PC-9 (cell line): ENCODE measurements around the gene ATP2B3. TPM values are rescaled to one million over a fixed set of nuclear protein-coding genes. Genes with fewer than 3 reads are reported as not detected.

Source experiments
- BruUV-seq: library from RNA; stranded (reverse); fragments of 400-500 nt; replicated peaks from 2 replicates; lab custom pipeline; 2021; lab: Mats Ljungman, UMichigan
- CTCF ChIA-PET: fragments of 300-600 bp; sonication (Branson Sonifier 250); formaldehyde crosslinking; loops from one replicate; lab custom pipeline; 2022; ENCODE audit warnings: antibody characterized with exemption; lab: Charles Lee
- POLR2A ChIA-PET: fragments of 300-600 bp; sonication (Branson Sonifier 250); formaldehyde crosslinking; loops from one replicate; lab custom pipeline; 2022; ENCODE audit warnings: antibody characterized with exemption; ENCODE audit not compliant: unreplicated experiment; lab: Charles Lee
- DNase-seq, 2 experiments: peaks; one replicate each; pipeline versions ENCODE4 v3.0.0 to v3.0.0-alpha.2; 2015 to 2022; ENCODE audit warnings: mixed read lengths in 1 of 2
- H2AFZ ChIP-seq: fragments of 200-600 bp; sonication (generic); 2 replicates; pipeline ENCODE4 v1.8.1; 2017; ENCODE audit warnings: antibody characterized with exemption
- H3F3A ChIP-seq: fragments of 200-600 bp; sonication (generic); 2 replicates; pipeline ENCODE4 v1.8.1; 2017; ENCODE audit warnings: antibody characterized with exemption, mild to moderate bottlenecking, low read depth; ENCODE audit not compliant: insufficient read depth
- H3K27ac ChIP-seq: fragments of 200-600 bp; sonication (generic); 2 replicates; pipeline ENCODE4 v1.6.1; 2016; ENCODE audit warnings: mixed run types
- H3K27me3 ChIP-seq: fragments of 200-600 bp; sonication (generic); 2 replicates; pipeline ENCODE4 v1.6.1; 2016; ENCODE audit warnings: low read depth, mixed run types; ENCODE audit not compliant: insufficient read depth
- H3K36me3 ChIP-seq: fragments of 200-600 bp; sonication (generic); 2 replicates; pipeline ENCODE4 v1.6.1; 2016; ENCODE audit warnings: low read depth, mixed run types
- H3K4me1 ChIP-seq: fragments of 200-600 bp; sonication (generic); replicated peaks from 2 replicates; pipeline ENCODE4 v1.6.1; 2016; ENCODE audit warnings: mixed run types; ENCODE audit not compliant: insufficient read depth
- H3K4me2 ChIP-seq: fragments of 200-600 bp; sonication (generic); 2 replicates; pipeline ENCODE4 v1.6.1; 2017; ENCODE audit warnings: mixed run types
- H3K4me3 ChIP-seq: fragments of 200-600 bp; sonication (generic); 2 replicates; pipeline ENCODE4 v1.6.1; 2016; ENCODE audit warnings: mixed run types
- H3K79me2 ChIP-seq: fragments of 200-600 bp; sonication (generic); 2 replicates; pipeline ENCODE4 v1.6.1; 2017; ENCODE audit warnings: low read depth, mixed run types
- H3K9me2 ChIP-seq: fragments of 200-600 bp; sonication (generic); 2 replicates; pipeline ENCODE4 v1.8.1; 2017; ENCODE audit warnings: mild to moderate bottlenecking; ENCODE audit not compliant: insufficient read depth
- H3K9me3 ChIP-seq: fragments of 200-600 bp; sonication (generic); 2 replicates; pipeline ENCODE4 v1.8.1; 2016; ENCODE audit warnings: low read depth; ENCODE audit not compliant: insufficient read depth
- H4K20me1 ChIP-seq: fragments of 200-600 bp; sonication (generic); 2 replicates; pipeline ENCODE4 v1.8.1; 2017; ENCODE audit not compliant: insufficient read depth
- CTCF ChIP-seq: fragments of 200-600 bp; sonication (generic); conservative IDR thresholded peaks from 2 replicates; pipeline ENCODE4 v1.6.1; 2017; ENCODE audit warnings: mixed run types, antibody characterized with exemption, mild to moderate bottlenecking, moderate library complexity
- EZH2 ChIP-seq: fragments of 200-600 bp; sonication (generic); IDR thresholded peaks from 2 replicates; pipeline ENCODE4 v1.8.0; 2017; ENCODE audit warnings: antibody characterized with exemption, low read depth
- intact Hi-C: fragments of 100-400 bp; cut with micrococcal nuclease; formaldehyde crosslinking; loops from one replicate; pipeline ENCODE4 v1.10.0; 2022; ENCODE audit not compliant: unreplicated experiment
- total RNA-seq: library from RNA; stranded (reverse); gene quantifications from 2 replicates; pipeline ENCODE4 v1.2.3, GENCODE V29; 2021

ATP2B3 gene
- total RNA-seq, 1 experiment from 2014 or later: not detected

GRCh38 chrX:153470411-153471363 is 46.8 kb upstream of the ATP2B3 start, which contains the start of gene HAUS7:
TSS of gene HAUS7 (minus strand) at chrX:153470576. CDS start at chrX:153470557, 19 bp downstream.
- Histone ChIP-seq H3K4me2 (peak within 1 kb of the TSS; percentile 87), H3K27ac (no peak within 1 kb of the TSS), H4K20me1 (no peaks in the 10 kb centered on the region), H3K36me3 (no peaks in the 10 kb centered on the region), H3K79me2 (0 out of 2 replicates have a peak, but pooled peaks cover 4% of the 10 kb centered on the region), H3K4me1 (no peaks in the 10 kb centered on the region), H3K9me2 (no peaks in the 10 kb centered on the region), H3K4me3 (peak within 1 kb of the TSS; percentile 84), H3F3A (no peaks in the 10 kb centered on the region), H3K9me3 (no peaks in the 10 kb centered on the region), H3K27me3 (no peaks in the 10 kb centered on the region), H2AFZ (peak within 1 kb of the TSS; percentile 97)
- POLR2A ChIA-PET: interaction anchor here (0.6 to 0.7 kb wide), 2 partner anchors 471 to 564 kb away, joined by 3 to 8 read pairs; no protein-coding TSS in a partner anchor
- intact Hi-C loops: loop anchor here (2.0 kb wide), 1 partner anchor 36 kb away; no protein-coding TSS in a partner anchor
- DNase-seq: peak; percentile 73 to 88
- no TSS peak for BruUV-seq
- CTCF ChIA-PET: interaction anchor here (0.6 to 1.0 kb wide), 3 partner anchors 10 to 79 kb away, joined by 3 to 10 read pairs (median 4); no protein-coding TSS in a partner anchor
- TF ChIP-seq CTCF (peak; percentile 73), EZH2 (no peak)

- Histone ChIP-seq H3K36me3 (no peaks in the 10 kb centered on the region), H3K4me2 (no peak overlapping the region), H3K9me3 (no peaks in the 10 kb centered on the region), H3K9me2 (no peaks in the 10 kb centered on the region), H2AFZ (no peak overlapping the region), H4K20me1 (no peaks in the 10 kb centered on the region), H3K4me3 (no peak overlapping the region), H3K4me1 (no peaks in the 10 kb centered on the region), H3K79me2 (0 out of 2 replicates have a peak, but pooled peaks cover 4% of the 10 kb centered on the region), H3K27ac (no peak overlapping the region), H3K27me3 (peaks cover 7% of the 10 kb centered on the region; the same call in 1 of the 2 replicates), H3F3A (no peaks in the 10 kb centered on the region)
- no peak for TF ChIP-seq CTCF
- no peak for TF ChIP-seq EZH2
- BruUV-seq: no TSS peak
- ChIA-PET CTCF (interaction anchor here (0.6 kb wide), 3 partner anchors 78 to 466 kb away, joined by 4 to 16 read pairs (median 4); no protein-coding TSS in a partner anchor), POLR2A (no interaction called here)
- no peak for DNase-seq
- intact Hi-C loops: loop anchor here (2.0 kb wide), 1 partner anchor 35 kb away; no protein-coding TSS in a partner anchor
Measured at GRCh38 chrX:153471663-153472280, 45.7 kb upstream of the ATP2B3 start.

- Histone ChIP-seq H3F3A (no peaks in the 10 kb centered on the region), H3K27me3 (peaks cover 15% of the 10 kb centered on the region; the same call in 1 of the 2 replicates), H3K36me3 (no peaks in the 10 kb centered on the region), H3K4me2 (no peak overlapping the region), H3K4me1 (no peaks in the 10 kb centered on the region), H3K79me2 (0 out of 2 replicates have a peak, but pooled peaks cover 4% of the 10 kb centered on the region), H3K4me3 (no peak overlapping the region), H3K27ac (no peak overlapping the region), H3K9me3 (no peaks in the 10 kb centered on the region), H3K9me2 (no peaks in the 10 kb centered on the region), H4K20me1 (no peaks in the 10 kb centered on the region), H2AFZ (no peak overlapping the region)
- CTCF ChIA-PET: interaction anchor here (0.6 kb wide), 1 partner anchor 290 kb away, joined by 3 read pairs; no protein-coding TSS in a partner anchor
- intact Hi-C loops: no loop called here
- TF ChIP-seq EZH2: no peak
- TF ChIP-seq CTCF: no peak
- no TSS peak for BruUV-seq
- POLR2A ChIA-PET: no interaction called here
- no peak for DNase-seq
Measured at GRCh38 chrX:153473126-153473525, 44.3 kb upstream of the ATP2B3 start.
